ENCODE measurements around the gene C4orf36.

Gene C4orf36

DNA sequence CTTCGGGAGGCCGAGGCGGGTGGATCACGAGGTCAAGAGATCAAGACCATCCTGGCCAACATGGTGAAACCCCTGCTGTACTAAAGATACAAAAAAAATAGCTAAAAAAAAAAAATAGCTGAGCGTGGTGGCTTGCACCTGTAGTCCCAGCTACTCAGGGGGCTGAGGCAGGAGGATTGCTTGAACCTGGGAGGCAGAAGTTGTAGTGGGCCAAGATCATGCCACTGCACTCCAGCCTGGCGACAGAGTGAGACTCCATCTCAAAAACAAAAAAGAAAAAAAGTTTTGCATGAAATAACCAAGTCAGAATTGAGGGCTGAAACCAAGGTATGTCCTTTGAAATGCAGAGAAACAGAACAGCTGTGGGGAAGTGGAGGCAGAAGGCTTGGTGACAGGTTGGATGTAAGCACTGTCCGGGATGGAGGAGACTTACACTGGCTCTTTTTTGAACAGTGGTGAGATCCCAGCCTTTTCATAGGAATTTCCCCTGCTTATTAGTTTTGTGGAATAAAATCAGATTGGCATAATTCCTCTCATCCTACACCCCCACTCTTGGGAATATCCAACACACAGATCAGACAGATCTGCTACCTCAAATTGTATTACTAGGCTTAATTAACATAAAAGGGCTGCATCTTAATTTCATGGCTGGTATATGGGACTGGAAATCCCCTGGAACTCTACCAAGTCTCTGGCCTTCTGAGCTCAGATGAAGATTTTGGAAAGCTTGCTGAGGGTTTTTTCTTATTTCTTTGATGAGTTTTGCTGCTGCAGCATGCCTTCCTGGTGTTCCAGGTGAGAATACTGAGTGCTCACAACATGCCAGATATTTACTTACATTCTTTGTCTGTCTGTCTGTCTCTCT lies 18.8 kb upstream of the C4orf36 start:
- H3K27ac ChIP-seq (ENCODE audit: low read length): no peak overlapping the region
- H3K9ac ChIP-seq (ENCODE audit: low read length in 2 of 2): no peak overlapping the region

DNA sequence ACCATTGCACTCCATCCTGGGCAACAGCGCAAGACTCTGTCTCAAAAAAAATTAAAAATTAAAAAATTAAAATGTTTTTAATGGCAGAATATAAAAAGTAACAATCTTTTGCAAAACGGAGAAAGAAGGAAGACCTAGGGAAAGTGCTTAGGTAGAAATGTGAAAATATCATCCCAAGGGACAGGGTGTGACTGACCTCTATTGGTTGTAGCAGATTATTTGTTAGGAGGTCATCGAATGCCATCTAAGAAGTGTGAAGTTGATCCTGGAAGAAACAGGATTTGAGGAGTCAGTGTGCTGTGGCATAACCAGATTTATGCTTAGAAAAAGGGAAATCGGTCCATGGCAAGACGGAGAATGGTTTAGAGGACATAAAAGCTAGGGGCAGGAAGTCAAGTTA lies 18.1 kb upstream of the C4orf36 start:
- Histone ChIP-seq H3K4me3 (ENCODE audit: low read length in 2 of 2) (no peak overlapping the region), H3K27ac (ENCODE audit: low read length) (no peak overlapping the region), H3K4me1 (ENCODE audit: control insufficient read depth, insufficient read depth, low read length) (peaks cover 8% of the 10 kb centered on the region), H3K9ac (ENCODE audit: low read length in 2 of 2) (no peak overlapping the region), H3K36me3 (ENCODE audit: control insufficient read depth in 2 of 2, insufficient read depth in 2 of 2, low read length in 2 of 2) (no peaks in the 10 kb centered on the region), H3K9me3 (ENCODE audit: control insufficient read depth in 2 of 2, low read length in 2 of 2) (no peaks in the 10 kb centered on the region), H3K27me3 (ENCODE audit: control insufficient read depth in 1 of 2, insufficient read depth in 2 of 2, low read length in 2 of 2) (no peaks in the 10 kb centered on the region)

More for the DNA sequence above, 18.8 kb upstream of the C4orf36 start:
- no peaks in the 10 kb centered on the region for H3K36me3 ChIP-seq (ENCODE audit: control insufficient read depth in 2 of 2, insufficient read depth in 2 of 2, low read length in 2 of 2)
- no peak overlapping the region for H3K4me3 ChIP-seq (ENCODE audit: low read length in 2 of 2)
- peaks cover 8% of the 10 kb centered on the region for H3K4me1 ChIP-seq (ENCODE audit: control insufficient read depth, insufficient read depth, low read length)
- no peaks in the 10 kb centered on the region for H3K27me3 ChIP-seq (ENCODE audit: control insufficient read depth in 1 of 2, insufficient read depth in 2 of 2, low read length in 2 of 2)
- no peaks in the 10 kb centered on the region for H3K9me3 ChIP-seq (ENCODE audit: control insufficient read depth in 2 of 2, low read length in 2 of 2)

DNA sequence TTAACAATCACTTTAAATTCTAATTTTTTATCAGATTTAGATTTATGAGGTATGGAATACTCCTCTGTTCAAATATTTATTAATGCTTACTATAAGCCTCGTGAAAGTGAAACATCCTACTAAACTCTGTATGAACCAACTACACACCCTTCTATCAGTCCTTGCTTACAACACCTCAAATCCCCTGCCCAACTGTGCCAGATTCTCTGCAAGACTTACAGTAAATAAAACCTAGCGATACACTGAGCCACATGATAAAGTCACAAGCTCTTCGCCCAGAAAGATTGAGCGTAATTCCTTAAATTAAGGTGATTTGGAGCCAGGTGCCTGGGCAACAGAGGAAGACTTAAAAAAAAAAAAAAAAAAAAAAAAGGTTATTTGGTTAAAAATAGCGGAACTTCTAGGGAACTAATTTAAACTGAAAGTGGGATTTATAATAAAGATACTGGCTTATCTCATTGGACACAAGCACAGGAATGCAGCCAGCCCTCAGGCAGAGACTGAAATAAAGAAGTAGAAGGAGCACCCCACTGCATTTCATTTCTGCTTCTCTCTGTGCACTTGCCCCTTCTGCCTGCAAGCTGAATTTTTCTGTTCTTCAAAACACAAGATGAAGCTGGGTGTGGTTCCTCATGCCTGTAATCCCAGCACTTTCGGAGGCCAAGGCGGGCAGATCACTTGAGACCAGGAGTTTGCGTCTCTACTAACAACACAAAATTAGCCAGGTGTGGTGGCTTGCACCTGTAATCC lies 17.5 kb upstream of the C4orf36 start:
- Histone ChIP-seq H3K9ac (ENCODE audit: low read length in 2 of 2) (no peak overlapping the region), H3K9me3 (ENCODE audit: control insufficient read depth in 2 of 2, low read length in 2 of 2) (no peaks in the 10 kb centered on the region)

DNA sequence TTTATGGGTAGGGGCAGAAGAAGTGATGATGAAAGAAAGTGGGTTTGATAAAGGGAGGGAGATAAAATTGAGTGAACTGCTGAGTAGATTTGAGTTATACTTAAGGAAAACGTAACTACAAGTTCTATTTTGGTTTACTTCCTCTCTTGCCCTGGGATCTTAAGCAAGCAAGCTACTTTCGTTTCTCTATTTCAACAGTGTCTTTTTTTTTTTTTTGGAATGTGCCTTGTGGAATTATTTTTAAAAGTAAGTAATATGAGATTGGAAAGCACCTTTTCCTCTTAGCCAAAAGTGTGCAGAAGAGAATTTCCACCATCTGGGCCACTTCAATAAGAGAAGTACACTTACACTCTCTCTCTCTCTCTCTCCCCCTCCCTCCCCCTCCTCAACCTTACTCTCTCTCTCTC lies 16.0 kb upstream of the C4orf36 start:
- Histone ChIP-seq H3K27me3 (ENCODE audit: control insufficient read depth in 1 of 2, insufficient read depth in 2 of 2, low read length in 2 of 2) (no peaks in the 10 kb centered on the region), H3K36me3 (ENCODE audit: control insufficient read depth in 2 of 2, insufficient read depth in 2 of 2, low read length in 2 of 2) (no peaks in the 10 kb centered on the region), H3K4me3 (ENCODE audit: low read length in 2 of 2) (peak overlapping the region in 1 of 2 donors; percentile 24), H3K4me1 (ENCODE audit: control insufficient read depth, insufficient read depth, low read length) (peaks cover 11% of the 10 kb centered on the region), H3K9ac (ENCODE audit: low read length in 2 of 2) (no peak overlapping the region), H3K9me3 (ENCODE audit: control insufficient read depth in 2 of 2, low read length in 2 of 2) (no peaks in the 10 kb centered on the region), H3K27ac (ENCODE audit: low read length) (peak overlapping the region; percentile 11)

More for the DNA sequence above, 17.5 kb upstream of the C4orf36 start:
- H3K4me3 ChIP-seq (ENCODE audit: low read length in 2 of 2): no peak overlapping the region
- H3K27me3 ChIP-seq (ENCODE audit: control insufficient read depth in 1 of 2, insufficient read depth in 2 of 2, low read length in 2 of 2): no peaks in the 10 kb centered on the region
- H3K4me1 ChIP-seq (ENCODE audit: control insufficient read depth, insufficient read depth, low read length): peaks cover 8% of the 10 kb centered on the region
- H3K27ac ChIP-seq (ENCODE audit: low read length): no peak overlapping the region
- no peaks in the 10 kb centered on the region for H3K36me3 ChIP-seq (ENCODE audit: control insufficient read depth in 2 of 2, insufficient read depth in 2 of 2, low read length in 2 of 2)

DNA sequence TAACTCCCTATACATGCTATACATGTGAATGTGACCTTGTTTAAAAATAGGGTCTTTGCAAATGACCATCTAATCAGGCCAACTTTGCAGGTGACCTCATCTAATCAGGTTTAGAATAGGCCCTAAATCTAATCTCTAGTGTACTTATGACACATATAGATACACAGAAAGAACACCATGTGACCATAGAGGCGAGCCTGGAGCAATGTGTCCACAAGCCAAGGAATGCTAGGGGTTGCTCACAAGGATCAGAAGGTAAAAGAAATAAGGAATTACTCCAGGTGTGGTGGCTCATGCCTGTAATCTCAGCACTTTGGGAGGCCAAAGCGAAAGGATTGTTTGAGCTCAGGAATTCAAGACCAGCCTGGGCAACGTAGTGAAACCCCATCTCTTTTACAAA lies 9.6 kb upstream of the C4orf36 start:
- Histone ChIP-seq H3K4me1 (ENCODE audit: control insufficient read depth, insufficient read depth, low read length) (peaks cover 3% of the 10 kb centered on the region), H3K27me3 (ENCODE audit: control insufficient read depth in 1 of 2, insufficient read depth in 2 of 2, low read length in 2 of 2) (no peaks in the 10 kb centered on the region), H3K9me3 (ENCODE audit: control insufficient read depth in 2 of 2, low read length in 2 of 2) (no peaks in the 10 kb centered on the region), H3K4me3 (ENCODE audit: low read length in 2 of 2) (no peak overlapping the region), H3K9ac (ENCODE audit: low read length in 2 of 2) (no peak overlapping the region), H3K36me3 (ENCODE audit: control insufficient read depth in 2 of 2, insufficient read depth in 2 of 2, low read length in 2 of 2) (no peaks in the 10 kb centered on the region), H3K27ac (ENCODE audit: low read length) (no peak overlapping the region)

DNA sequence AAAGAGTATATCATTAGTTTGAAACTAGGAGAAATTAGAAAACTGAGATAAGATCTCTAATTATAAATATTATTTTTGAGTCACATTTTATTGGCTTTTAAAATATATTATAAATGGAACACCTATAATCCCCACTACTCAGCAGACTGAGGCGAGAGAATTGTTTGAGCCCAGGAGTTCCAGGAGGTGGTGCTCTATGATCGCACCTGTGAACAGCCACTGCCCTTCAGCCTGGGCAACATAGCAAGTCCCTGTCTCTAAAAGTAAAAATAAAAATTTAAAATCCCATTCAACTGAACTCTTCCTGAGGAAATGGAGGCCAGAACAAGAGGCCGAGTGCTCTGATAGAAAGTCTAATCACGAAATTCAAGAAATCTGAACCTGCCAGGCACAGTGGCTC lies 6.3 kb upstream of the C4orf36 start:
- no peaks in the 10 kb centered on the region for H3K36me3 ChIP-seq (ENCODE audit: control insufficient read depth in 2 of 2, insufficient read depth in 2 of 2, low read length in 2 of 2)
- no peaks in the 10 kb centered on the region for H3K27me3 ChIP-seq (ENCODE audit: control insufficient read depth in 1 of 2, insufficient read depth in 2 of 2, low read length in 2 of 2)
- H3K9me3 ChIP-seq (ENCODE audit: control insufficient read depth in 2 of 2, low read length in 2 of 2): no peaks in the 10 kb centered on the region
- H3K4me3 ChIP-seq (ENCODE audit: low read length in 2 of 2): no peak overlapping the region
- no peak overlapping the region for H3K27ac ChIP-seq (ENCODE audit: low read length)
- no peaks in the 10 kb centered on the region for H3K4me1 ChIP-seq (ENCODE audit: control insufficient read depth, insufficient read depth, low read length)
- H3K9ac ChIP-seq (ENCODE audit: low read length in 2 of 2): no peak overlapping the region

DNA sequence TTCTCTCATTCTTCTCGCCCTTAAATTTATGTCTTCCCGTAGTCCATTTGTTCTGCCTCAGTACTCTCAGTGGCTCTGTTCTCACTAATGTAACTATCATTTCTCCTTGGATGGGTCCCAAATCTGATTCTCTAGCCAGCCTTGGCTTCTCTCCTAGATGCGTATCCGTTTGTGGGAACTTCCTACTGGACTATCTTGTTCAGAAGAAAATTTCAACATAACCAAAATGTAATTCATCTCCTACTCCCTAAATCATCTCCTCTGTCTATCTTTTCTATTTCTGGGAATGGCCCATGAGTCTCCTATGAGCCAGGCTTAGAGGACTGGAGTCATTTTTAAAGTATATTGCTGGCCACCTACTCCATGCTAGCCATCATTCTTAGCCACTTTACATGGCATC lies 4.4 kb upstream of the C4orf36 start:
- H3K27ac ChIP-seq (ENCODE audit: low read length): no peak overlapping the region
- H3K9ac ChIP-seq (ENCODE audit: low read length in 2 of 2): no peak overlapping the region
- H3K36me3 ChIP-seq (ENCODE audit: control insufficient read depth in 2 of 2, insufficient read depth in 2 of 2, low read length in 2 of 2): no peaks in the 10 kb centered on the region
- H3K9me3 ChIP-seq (ENCODE audit: control insufficient read depth in 2 of 2, low read length in 2 of 2): no peaks in the 10 kb centered on the region
- peaks cover 8% of the 10 kb centered on the region for H3K4me1 ChIP-seq (ENCODE audit: control insufficient read depth, insufficient read depth, low read length)
- no peaks in the 10 kb centered on the region for H3K27me3 ChIP-seq (ENCODE audit: control insufficient read depth in 1 of 2, insufficient read depth in 2 of 2, low read length in 2 of 2)
- H3K4me3 ChIP-seq (ENCODE audit: low read length in 2 of 2): no peak overlapping the region

DNA sequence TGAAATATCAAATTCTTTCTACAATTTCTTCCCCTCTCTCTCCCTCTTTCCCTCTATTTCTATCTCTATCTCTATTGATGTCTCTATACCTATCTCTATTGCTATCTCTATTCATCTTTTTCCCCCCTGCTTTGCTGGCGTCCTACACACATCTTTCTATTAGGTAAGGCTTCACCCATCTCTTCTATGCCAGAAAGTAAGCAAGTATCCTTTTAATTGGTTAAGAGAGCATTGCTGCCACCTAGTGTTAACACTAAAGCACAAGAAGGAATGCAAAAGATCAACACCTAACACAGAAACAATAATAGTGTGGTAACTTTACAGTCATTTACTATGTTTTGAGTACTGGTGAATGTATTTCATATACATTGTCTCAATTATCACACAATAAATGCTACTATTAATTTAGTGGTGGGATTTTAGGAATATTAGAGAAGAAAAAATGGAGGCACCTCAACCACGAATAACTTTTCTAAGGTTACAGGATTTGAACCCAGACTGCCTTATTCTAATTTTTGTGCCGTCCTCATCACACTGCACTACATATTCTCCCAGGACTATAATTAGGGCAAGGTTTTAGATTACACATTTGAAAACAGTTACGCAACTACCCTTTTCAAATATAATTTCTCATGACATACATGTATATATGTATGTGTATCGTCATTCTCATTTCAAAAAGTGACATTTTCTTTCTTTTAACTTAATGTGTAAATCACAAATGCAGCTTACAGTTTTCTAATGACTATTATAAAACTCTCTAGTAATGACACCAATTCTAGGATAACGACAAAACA lies 3.7 kb upstream of the C4orf36 start:
- Histone ChIP-seq H3K9me3 (ENCODE audit: control insufficient read depth in 2 of 2, low read length in 2 of 2) (no peaks in the 10 kb centered on the region), H3K36me3 (ENCODE audit: control insufficient read depth in 2 of 2, insufficient read depth in 2 of 2, low read length in 2 of 2) (no peaks in the 10 kb centered on the region), H3K4me1 (ENCODE audit: control insufficient read depth, insufficient read depth, low read length) (peaks cover 8% of the 10 kb centered on the region), H3K4me3 (ENCODE audit: low read length in 2 of 2) (no peak overlapping the region), H3K27me3 (ENCODE audit: control insufficient read depth in 1 of 2, insufficient read depth in 2 of 2, low read length in 2 of 2) (no peaks in the 10 kb centered on the region), H3K9ac (ENCODE audit: low read length in 2 of 2) (no peak overlapping the region), H3K27ac (ENCODE audit: low read length) (no peak overlapping the region)

DNA sequence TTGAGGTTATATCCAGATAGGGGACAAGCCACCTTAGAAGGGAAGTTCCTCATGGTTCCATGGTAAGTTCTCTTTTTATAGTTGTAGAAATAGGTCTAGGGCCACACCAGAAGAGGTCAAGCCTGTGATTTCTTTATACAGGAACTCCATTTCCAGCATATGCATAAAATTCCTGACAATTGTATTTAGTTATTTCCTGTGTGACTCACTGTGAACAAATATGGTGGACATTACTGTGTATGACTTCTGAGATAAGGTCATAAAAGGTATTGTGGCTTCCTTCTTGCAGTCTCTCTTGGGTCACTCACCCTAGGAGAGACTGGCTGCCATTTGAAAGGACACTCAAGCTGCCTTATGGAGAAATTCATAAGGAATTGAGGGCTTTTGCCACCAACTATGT lies 2.2 kb upstream of the C4orf36 start:
- Histone ChIP-seq H3K9me3 (ENCODE audit: control insufficient read depth in 2 of 2, low read length in 2 of 2) (no peaks in the 10 kb centered on the region), H3K27me3 (ENCODE audit: control insufficient read depth in 1 of 2, insufficient read depth in 2 of 2, low read length in 2 of 2) (no peaks in the 10 kb centered on the region), H3K27ac (ENCODE audit: low read length) (no peak overlapping the region), H3K36me3 (ENCODE audit: control insufficient read depth in 2 of 2, insufficient read depth in 2 of 2, low read length in 2 of 2) (no peaks in the 10 kb centered on the region), H3K4me3 (ENCODE audit: low read length in 2 of 2) (no peak overlapping the region), H3K9ac (ENCODE audit: low read length in 2 of 2) (no peak overlapping the region), H3K4me1 (ENCODE audit: control insufficient read depth, insufficient read depth, low read length) (peaks cover 8% of the 10 kb centered on the region)

DNA sequence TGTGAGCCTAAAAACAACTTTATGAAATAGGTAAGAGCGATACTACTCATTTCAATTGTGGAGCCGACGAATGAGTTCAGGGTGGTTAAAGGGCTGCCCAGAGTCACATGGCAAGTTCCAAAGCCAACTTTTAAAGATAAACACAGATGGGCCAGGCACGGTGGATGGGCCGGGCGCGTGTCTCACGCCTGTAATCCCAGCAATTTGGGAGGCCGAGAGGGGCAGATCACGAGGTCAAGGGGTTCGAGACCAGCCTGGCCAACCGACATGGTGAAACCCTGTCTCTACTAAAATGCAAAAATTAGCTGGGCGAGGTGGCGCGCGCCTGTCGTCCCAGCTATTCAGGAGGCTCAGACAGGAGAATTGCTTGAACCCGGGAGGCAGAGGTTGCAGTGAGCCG lies 914 bp upstream of the C4orf36 start:
- H3K27me3 ChIP-seq (ENCODE audit: control insufficient read depth in 1 of 2, insufficient read depth in 2 of 2, low read length in 2 of 2): no peaks in the 10 kb centered on the region
- peak overlapping the region in 1 of 2 donors; percentile 64 for H3K9ac ChIP-seq (ENCODE audit: low read length in 2 of 2)
- no peak overlapping the region for H3K27ac ChIP-seq (ENCODE audit: low read length)
- H3K36me3 ChIP-seq (ENCODE audit: control insufficient read depth in 2 of 2, insufficient read depth in 2 of 2, low read length in 2 of 2): no peaks in the 10 kb centered on the region
- no peak overlapping the region for H3K4me3 ChIP-seq (ENCODE audit: low read length in 2 of 2)
- H3K4me1 ChIP-seq (ENCODE audit: control insufficient read depth, insufficient read depth, low read length): peaks cover 8% of the 10 kb centered on the region
- H3K9me3 ChIP-seq (ENCODE audit: control insufficient read depth in 2 of 2, low read length in 2 of 2): no peaks in the 10 kb centered on the region

All from stomach smooth muscle (tissue), 2 donors.